Right ventricle myocardium inferior (tissue), 1 donor: ENCODE measurements around the gene MRM3. TPM values are rescaled to one million over a fixed set of nuclear protein-coding genes. Genes with fewer than 3 reads are reported as not detected.
"Not testable (repeated sequence)": the region's sequence is repeated elsewhere in the genome, so short reads cannot be mapped to it uniquely, and the experiment has no call there.

ENCODE experiments used
- ATAC-seq: fragments of 200-7000 bp; cut with Tn5 transposase; one replicate; pipeline ENCODE4 v1.9.1; 2020; ENCODE audit warnings: mild to moderate bottlenecking, moderate library complexity
- DNase-seq: peaks from one replicate; pipeline ENCODE4 v3.0.0; 2021; ENCODE audit errors: missing footprints
- intact Hi-C: fragments of 100-400 bp; cut with DNase I; formaldehyde crosslinking; loops from one replicate; pipeline ENCODE4 v1.11.0; 2022
- long read RNA-seq: library from polyadenylated mRNA; unstranded; transcript quantifications from one replicate; pipeline ENCODE4 v2.0.0, GENCODE V29; 2021
- total RNA-seq: library from RNA; stranded (reverse); fragmentation: NEBNext Ultra II Directional; extraction: Animal tissue kit (Norgen Biotek cat#: 25700); gene quantifications from one replicate; pipeline ENCODE4 v1.2.1, GENCODE V29; 2021
- donor health status: DM: no; HTN: yes; CAD: no; lungs with severe emphysema.

Gene MRM3, protein sequence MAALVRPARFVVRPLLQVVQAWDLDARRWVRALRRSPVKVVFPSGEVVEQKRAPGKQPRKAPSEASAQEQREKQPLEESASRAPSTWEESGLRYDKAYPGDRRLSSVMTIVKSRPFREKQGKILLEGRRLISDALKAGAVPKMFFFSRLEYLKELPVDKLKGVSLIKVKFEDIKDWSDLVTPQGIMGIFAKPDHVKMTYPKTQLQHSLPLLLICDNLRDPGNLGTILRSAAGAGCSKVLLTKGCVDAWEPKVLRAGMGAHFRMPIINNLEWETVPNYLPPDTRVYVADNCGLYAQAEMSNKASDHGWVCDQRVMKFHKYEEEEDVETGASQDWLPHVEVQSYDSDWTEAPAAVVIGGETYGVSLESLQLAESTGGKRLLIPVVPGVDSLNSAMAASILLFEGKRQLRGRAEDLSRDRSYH
- 18.7 TPM for total RNA-seq
- long read RNA-seq, transcript MRM3-201 (4 exons, 1,809 nt): major isoform, 8 of 10 reads
- long read RNA-seq, partial matches to known transcripts: 2 of 10 reads
- long read RNA-seq, other reads (novel, unspliced or antisense): 0 of 10 reads

DNA sequence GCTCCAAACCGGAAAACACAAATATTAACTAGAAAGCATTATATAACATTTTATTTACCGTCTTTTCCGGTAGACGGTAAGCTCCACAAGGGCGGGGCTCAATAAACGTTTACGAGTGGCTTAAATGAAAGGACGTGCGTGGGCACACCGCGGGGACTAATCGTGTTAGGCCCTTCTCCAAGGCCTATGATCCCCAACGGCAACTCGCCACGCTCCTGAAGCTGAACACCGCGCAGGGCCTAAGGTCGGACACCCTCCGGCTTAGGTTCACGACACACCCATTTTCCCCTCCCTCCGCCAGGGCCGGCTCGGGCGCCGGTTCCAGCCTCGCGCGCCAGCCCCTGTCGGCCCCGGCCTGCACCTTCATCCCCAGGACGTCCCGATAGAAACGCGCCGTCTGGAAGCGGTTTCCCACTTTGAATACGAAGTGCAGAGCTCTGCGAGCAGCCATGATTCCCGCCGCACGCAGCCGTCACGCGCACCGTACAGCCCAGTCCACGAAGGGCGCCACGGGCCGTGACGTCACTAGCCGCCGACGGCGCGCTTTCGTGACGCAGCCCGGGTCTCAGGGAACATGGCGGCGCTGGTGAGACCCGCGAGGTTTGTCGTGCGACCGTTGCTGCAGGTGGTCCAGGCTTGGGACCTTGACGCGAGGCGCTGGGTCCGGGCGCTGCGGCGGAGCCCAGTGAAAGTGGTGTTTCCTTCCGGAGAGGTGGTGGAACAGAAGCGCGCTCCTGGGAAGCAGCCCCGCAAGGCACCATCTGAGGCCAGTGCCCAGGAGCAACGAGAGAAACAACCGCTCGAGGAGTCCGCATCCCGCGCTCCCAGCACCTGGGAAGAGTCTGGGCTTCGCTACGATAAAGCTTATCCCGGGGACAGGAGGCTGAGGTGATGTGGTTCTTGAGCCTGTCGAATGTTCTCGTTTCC, at the start of gene MRM3, which contains the start of gene GLOD4:
Gene MRM3, plus strand, starts transcription at position 549 of the 927 bp plus-strand sequence. Its CDS starts 26 bp downstream, at position 575.
Gene GLOD4, minus strand, starts transcription at position 476 of the 927 bp plus-strand sequence. Its CDS starts 25 bp downstream, at position 451.
- peak; percentile 97 for DNase-seq
- ATAC-seq: peak; percentile 97
- intact Hi-C loops: no loop called here

DNA sequence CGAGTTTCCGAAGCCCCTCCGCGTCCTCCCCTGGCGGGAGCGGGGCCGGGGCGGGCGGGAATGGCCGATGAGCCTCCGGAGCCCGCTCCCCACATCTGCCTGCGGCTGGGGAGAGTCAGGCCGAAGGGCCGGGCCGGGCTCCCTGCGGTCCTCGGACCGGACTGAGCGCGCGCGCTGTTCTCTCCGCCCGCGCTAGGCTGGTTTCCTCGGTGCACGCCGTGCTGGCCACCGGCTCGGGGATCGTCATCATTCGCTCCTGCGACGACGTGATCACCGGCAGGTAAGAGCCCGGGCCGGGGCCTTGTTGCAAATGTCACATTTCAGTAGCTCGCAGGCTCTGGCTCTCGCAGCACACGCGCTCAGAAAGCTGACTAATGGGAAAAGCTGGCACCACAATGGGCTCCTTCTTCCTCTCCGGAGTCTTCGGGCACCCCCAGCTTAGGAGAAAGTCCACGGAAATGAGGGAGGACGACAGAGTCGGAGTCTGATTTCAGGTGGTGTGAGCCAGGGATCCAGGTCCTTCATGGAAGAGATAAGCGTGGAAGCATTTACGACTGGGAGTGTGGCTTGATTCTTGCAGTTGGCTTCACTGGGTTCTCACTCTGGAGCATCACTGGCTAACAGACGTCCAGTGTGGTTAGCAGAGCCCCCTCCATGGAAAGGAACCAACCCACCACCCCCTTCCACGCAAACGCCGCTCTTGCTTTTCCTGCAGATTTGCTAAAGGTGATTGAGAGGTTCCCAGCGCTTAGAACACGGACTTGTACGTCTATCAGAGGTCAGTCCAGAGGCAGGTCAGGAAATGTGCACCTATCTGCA, 49.0 kb upstream of the MRM3 start:
- peak; percentile 40 for ATAC-seq
- peak; percentile 74 for DNase-seq
- intact Hi-C loops: no loop called here

DNA sequence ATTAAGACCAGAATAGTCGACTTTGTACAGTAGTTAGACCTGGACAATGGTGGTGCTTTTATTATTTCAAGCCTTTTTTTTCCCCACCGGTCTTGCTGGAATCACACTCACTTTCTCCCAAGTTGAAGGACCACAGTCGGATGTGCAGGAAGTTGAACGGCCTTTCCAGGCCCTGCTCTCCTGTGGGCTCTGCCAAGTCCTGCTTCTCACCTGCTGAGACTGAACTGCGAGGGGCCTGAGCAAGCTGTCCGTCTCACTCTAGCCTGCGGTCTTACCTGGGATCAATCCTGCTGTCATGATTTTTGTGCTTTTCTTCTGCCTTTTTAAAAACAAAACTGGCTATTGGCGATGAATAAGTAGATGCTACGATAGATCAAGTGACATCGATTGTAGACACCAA, 48.4 kb upstream of the MRM3 start:
- intact Hi-C loops: no loop called here
- DNase-seq (no peak), ATAC-seq (no peak)

DNA sequence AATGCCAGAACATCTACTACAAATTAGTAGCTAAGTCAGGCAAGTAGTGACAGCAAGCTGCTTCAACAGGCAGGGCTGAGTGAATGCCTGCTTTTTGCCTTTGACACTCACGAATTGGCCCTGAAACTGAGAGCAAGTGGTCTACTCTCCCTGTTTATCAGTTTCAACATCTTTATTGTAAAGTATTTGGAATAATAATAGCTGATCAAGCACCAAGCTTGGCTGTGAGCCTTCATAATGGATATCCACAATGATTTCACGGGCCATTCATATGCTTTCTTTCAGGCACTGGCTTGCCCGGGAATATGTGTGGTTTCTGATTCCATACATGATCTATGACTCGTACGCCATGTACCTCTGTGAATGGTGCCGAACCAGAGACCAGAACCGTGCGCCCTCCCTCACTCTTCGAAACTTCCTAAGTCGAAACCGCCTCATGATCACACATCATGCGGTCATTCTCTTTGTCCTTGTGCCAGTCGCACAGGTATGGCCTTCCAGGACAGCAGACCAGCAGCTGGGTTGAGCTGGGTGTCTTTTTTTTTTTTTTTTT, 44.5 kb upstream of the MRM3 start:
- ATAC-seq (no peak), DNase-seq (no peak)
- intact Hi-C loops: no loop called here

DNA sequence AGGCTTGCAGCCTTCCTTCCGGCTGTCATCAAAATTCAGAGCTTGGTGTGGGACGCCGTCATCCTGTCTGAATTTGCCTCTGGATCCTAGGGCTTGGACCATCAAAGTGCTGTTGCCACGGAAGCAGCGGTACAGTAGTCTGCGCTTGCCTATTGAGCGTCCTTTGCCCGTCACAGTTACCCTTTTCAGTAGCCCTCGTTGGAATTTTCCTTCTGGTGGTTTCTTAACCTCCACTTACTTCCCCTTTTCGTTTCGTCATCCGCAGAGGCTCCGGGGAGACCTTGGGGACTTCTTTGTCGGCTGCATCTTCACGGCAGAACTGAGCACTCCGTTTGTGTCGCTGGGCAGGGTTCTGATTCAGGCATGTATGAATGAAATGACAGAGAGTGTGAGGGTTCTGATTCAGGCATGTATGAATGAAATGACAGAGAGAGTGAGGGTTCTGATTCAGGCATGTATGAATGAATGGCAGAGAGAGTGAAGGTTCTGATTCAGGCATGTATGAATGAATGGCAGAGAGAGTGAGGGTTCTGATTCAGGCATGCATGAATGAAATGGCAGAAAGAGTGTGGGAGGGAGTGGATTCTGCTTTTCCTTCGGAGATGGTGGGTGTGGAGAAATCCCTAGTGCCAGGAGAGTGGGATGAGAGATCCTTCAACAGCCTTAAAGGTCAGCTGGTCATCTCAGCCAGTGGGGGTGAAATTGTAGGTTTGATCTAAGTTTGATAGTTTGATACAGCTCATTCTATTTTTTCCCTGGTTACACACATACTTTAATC, 41.7 kb upstream of the MRM3 start:
- ATAC-seq (no peak), DNase-seq (no peak)
- intact Hi-C loops: no loop called here

DNA sequence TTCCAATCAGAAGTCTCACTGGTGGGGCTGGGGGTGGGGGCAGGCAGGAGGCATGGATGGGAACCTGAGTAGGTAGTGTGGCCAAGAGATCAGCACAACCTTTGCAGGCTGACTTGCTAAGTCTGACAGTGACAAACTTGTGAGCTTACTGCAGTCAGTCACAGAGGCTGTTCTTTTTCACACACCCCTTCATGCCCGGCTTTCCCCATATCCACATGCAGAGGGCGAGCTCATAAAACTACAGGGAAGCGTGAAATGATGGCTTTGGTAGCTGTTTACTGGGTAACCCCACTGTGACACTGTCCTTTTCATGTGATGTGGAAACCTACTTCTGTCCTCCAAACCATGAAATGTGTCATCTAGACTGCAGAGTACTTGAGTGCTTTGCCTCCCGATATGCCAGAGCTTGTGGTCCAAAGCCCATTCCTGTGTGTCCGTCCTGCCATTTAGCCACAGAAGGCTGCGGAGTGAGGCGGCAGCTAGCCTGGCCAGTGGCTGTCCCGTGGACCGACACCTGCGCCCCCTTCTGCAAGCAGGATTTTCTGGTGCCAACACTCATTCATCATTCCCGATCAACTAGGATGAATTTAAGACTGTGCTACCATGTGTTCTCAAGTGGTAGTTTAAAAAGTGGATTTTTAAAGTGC, 39.9 kb upstream of the MRM3 start:
- ATAC-seq: no peak
- intact Hi-C loops: no loop called here

DNA sequence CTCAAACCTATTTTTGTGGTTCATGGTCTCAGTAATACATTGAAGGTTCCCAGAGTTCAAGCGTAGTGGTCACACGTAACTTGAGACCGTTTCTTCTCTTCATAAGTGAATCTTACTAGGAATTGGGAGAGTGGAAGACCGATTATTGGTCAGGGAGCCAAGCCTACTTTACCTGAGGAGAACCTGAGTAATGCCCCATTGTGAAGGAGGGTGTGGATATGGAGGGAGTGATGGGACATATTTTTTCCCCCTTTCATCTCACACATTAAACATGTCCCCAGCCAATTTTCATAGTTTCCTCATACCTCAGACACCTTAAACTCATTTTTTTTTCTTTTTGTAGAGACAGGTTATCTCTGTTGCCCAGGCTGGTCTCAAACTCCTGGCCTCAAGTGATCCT, 39.0 kb upstream of the MRM3 start:
- no peak for ATAC-seq
- intact Hi-C loops: no loop called here
- no peak for DNase-seq

More for the DNA sequence above, 39.9 kb upstream of the MRM3 start:
- DNase-seq: no peak

DNA sequence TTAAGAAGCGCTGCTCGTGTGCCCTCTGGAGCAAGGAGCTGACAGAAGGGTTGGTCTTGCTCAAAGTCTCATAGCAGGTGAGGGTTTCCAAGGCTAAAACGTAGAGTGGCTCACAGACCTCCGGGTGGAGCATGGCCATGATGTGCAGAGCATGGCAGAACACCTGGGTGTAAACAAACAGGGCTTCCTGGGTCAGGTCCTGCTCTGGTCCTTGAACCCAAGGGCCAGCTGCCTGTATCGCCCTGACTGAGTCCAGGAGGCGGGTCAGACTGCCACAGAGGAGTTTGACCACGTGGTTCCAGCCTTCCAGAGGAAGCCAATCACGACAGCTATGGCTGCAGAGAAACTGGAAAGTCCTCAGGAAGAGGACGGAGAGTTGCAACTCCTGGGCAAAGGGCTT, 37.2 kb upstream of the MRM3 start:
- intact Hi-C loops: no loop called here
- DNase-seq: no peak

DNA sequence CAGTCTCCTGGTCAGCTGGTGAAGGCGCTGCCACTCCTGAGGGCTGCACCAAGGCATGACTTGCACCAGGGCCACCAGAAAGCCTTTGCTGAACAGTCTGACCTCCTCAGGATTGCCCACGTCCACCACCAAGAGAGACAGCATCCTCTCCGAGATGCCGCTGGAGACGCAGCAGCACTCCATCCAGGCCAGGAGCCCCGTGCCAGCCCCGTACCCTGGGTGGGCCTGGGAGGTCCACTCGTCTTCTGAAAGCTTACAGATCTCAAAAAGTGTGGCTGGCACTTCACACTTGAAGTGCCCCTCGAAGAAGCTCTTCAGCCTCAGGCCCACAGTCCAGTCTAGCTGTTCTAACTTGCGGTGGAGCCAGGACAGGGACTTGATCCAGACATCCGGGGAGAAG, 36.7 kb upstream of the MRM3 start:
- intact Hi-C loops: no loop called here
- peak; percentile 23 for ATAC-seq

More for the DNA sequence above, 37.2 kb upstream of the MRM3 start:
- ATAC-seq: no peak

DNA sequence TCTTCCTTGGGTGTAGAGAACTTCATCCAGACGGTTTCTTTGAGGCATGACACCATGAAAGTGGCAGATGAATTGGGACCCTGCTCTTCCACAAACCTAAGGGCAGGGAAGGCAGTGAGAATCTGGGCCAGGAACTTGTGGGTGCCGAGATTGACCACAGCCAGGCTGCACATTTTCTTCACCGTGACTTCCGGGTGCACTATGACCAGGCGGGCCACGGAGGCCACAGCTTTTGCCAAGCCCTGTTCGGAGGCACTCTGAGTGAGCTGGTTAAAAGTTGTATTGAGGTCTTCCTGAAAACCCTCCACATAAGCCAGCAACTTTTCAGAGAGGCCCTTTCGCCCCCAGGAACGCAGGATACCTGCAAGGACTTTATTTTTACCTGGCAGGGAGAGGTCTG, 36.0 kb upstream of the MRM3 start:
- DNase-seq (no peak), ATAC-seq (no peak)
- intact Hi-C loops: no loop called here

More for the DNA sequence above, 36.7 kb upstream of the MRM3 start:
- DNase-seq: no peak

DNA sequence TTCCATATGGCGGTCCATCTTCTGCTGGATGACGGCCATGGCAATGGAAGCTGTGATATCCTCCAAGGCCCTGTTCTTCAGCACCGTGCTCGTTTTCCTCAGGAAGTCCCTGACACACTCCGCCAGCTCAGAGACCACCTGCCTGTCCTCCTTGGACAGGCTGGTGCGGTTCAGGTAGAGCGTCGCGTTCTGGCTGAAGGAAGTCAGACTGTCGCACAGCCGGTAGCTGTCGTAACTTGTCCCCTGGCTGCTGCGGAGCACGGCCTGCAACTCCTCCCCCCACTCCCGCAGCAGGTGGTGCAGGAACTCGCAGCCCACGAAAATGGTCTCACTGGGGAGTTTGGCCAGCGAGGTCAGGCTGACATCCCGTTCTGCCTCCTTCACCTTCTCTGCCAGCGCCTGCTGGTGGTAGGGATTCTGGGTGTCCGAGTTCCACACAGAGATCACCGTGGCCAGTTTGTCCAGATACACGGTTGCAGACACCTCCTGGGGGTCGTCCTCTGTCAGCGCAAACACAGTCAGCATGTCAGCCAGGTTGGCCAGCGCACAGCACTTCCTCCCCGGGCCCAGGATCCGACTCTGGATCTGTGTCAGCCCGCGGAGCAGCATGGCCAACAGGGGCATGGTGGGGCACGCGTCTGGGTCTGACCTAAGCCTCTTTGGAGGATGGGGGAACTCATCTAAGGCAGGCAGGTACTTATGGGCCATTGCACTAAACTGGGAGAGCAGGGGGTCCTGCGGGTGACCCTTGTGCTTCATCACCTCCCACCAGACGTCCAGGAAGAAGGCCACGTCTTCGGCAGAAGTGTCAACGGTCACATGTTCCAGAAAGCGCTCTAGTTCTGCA, 35.1 kb upstream of the MRM3 start:
- ATAC-seq (no peak), DNase-seq (no peak)
- intact Hi-C loops: no loop called here

DNA sequence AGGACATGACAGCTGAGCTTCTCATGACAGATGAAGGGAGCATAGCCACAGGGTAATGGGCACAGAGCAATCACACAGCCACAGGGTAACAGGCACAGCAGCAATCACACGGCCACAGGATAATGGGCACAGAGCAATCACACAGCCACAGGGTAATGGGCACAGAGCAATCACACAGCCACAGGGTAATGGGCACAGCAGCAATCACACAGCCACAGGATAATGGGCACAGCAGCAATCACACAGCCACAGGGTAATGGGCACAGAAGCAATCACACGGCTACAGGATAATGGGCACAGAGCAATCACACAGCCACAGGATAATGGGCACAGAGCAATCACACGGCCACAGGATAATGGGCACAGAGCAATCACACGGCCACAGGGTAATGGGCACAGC, 33.5 kb upstream of the MRM3 start:
- DNase-seq, intact Hi-C loops, ATAC-seq: not testable (repeated sequence)

DNA sequence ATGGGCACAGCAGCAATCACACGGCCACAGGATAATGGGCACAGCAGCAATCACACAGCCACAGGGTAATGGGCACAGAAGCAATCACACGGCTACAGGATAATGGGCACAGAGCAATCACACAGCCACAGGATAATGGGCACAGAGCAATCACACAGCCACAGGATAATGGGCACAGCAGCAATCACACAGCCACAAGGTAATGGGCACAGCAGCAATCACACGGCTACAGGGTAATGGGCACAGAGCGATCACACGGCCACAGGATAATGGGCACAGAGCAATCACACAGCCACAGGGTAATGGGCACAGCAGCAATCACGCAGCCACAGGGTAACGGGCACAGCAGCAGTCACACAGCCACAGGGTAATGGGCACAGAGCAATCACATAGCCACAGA, 32.8 kb upstream of the MRM3 start:
- ATAC-seq, intact Hi-C loops, DNase-seq: not testable (repeated sequence)

DNA sequence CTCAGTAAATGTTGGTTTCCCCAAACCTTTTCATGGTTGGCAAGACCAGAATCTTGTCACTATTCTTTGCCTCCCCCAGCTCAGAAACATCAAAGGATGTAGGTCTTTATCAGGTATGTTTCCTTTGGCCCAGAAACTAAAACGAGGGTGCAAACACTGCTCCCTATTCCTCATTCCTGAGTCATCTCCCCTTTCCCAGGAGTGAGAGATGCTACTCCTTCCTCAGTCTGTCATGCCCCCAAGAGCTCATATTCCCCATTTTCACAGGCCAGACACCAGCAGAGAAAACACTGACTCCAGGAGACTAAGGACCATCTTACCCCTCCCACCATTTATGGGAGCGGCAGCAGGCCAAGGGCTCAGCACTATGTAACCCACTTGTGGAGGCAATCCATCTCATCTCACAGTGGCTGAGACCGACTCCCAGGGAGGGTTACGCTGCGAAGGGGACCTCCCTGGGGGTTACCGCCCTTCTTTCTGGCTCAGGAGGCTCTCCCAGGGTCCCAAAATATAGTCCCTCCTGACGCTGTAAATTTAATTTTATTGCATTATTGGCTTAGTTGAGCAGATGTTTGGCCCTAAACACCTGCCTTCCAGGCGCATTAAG, 31.6 kb upstream of the MRM3 start:
- no peak for DNase-seq
- intact Hi-C loops: no loop called here
- no peak for ATAC-seq

DNA sequence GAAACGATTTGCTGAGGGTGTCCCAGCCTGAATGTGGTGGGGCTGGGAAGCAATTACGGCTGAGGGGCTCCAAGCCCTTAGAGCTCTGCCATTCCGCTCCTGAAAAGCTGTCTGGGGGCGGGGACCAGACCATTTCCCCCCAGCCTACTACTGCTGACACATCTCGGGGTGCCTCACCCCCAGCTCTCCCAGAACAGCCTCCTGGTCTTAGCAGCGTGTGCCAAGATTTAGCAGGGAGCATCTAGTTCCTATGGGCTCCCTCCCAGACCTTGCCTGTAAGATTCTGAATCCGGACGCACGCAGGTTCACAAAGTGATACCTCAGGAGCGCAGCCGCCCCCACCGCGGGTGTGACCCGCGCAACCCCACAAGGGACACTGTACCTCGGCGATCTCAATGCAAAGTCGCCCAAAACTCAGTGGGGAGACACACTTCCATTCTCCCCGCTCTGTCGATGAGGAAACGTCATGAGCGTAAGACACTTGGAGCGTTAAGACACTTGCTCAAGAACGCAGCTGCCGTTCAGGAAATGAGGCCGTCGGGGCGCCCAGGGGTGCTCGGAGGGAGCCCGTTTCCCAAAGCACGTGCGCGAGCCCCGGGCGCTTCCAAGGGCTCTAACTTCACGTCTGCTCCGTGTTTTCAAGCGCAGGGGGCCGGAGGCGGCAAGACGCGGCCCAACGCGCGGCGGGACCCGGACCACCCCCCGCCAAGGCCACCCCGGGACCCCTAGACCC, 30.7 kb upstream of the MRM3 start:
- intact Hi-C loops: no loop called here
- no peak for DNase-seq
- peak; percentile 4 for ATAC-seq
